ENCODE measurements around the gene C11orf68. TPM values are rescaled to one million over a fixed set of nuclear protein-coding genes. Genes with fewer than 3 reads are reported as not detected.

Gene C11orf68
- total and polyA plus RNA-seq, 2 donors (not counting 1 experiment from before 2014, with no cell fraction given): 34.9 to 50.6 TPM

DNA sequence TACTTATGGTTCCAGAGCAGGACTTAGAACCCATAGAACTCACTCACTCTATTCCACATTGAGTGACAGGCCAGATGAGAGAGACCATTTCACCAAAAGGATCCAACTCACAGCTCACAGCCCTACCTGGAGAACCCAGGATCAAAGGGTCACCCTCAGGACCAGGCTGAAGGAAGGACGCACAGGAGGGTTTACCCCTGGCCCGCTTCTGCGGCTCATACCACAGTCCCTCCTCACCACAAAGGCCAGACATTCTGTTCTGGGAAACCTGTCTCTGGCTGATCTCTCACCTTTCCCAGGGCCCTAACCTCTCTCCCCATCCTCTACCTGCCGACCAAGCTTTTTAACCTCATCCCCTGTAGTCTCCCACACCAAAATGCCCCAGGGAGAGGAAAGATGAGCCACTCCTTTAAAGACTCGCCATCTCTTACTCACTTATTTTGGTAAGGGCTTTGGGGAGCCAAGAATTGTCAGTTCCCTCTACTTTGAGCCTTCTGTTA lies 23.3 kb downstream of the C11orf68 start:
- intact Hi-C loops (cut with micrococcal nuclease): no loop called here
- Mint-ChIP-seq H3K9me3 (ENCODE audit: insufficient read depth) (no peaks in the 10 kb centered on the region), H3K4me1 (peaks cover 33% of the 10 kb centered on the region), H3K4me3 (peak overlapping the region; percentile 21), H3K27ac (peak overlapping the region; percentile 28), H3K27me3 (peaks cover 5% of the 10 kb centered on the region)
- no peak overlapping the region for H3K27ac ChIP-seq (ENCODE audit: low read length in 2 of 2)
- peaks cover 19% of the 10 kb centered on the region for H3K79me2 ChIP-seq (ENCODE audit: control insufficient read depth, insufficient read depth, low read length)
- H3K4me2 ChIP-seq (replicated peaks; ENCODE audit: low read depth, low read length, poor library complexity, severe bottlenecking): no peak overlapping the region
- POLR2A ChIA-PET: interaction anchor here (0.7 to 1.0 kb wide), 2 partner anchors 23 to 373 kb away, joined by 3 to 5 read pairs; no protein-coding TSS in a partner anchor
- TF ChIP-seq CTCF (IDR thresholded peaks at IDR 0.05) (no peak), EZH2 (IDR thresholded peaks at IDR 0.05; ENCODE audit: borderline replicate concordance, insufficient read depth, low read depth, low read length, poor library complexity, severe bottlenecking) (no peak)
- peaks cover 0 to 10% (median 0%) of the 10 kb centered on the region in 3 donors for H3K9me3 ChIP-seq (ENCODE audit: control extremely low read depth in 1 of 3, control insufficient read depth in 2 of 3, insufficient read depth in 1 of 3, low read length in 2 of 3)
- H3K9ac ChIP-seq (ENCODE audit: low read length): no peak overlapping the region
- H3K4me1 ChIP-seq (ENCODE audit: control insufficient read depth in 2 of 2, insufficient read depth in 2 of 2, low read length in 2 of 2): peaks cover 45 to 49% of the 10 kb centered on the region in 2 donors
- peaks cover 21% of the 10 kb centered on the region for H4K20me1 ChIP-seq (ENCODE audit: control insufficient read depth, insufficient read depth, low read length, poor library complexity, severe bottlenecking)
- peaks cover 0 to 16% (median 7%) of the 10 kb centered on the region in 4 experiments for H3K27me3 ChIP-seq (replicated peaks in 1 of 4; ENCODE audit: control extremely low read depth in 1 of 4, control insufficient read depth in 3 of 4, insufficient read depth in 4 of 4, low read length in 3 of 4)
- DNase-seq: no peak
- no peak for ATAC-seq (ENCODE audit: low read depth)
- CTCF ChIA-PET: interaction anchor here (1.6 to 15.5 kb wide), 3 partner anchors 11 to 112 kb away, joined by 3 to 244 read pairs (median 44); partner anchors contain the start of genes CFL1 and MUS81
- no peaks in the 10 kb centered on the region for H3K36me3 ChIP-seq (replicated peaks in 1 of 2; ENCODE audit: control extremely low read depth in 1 of 2, control insufficient read depth in 1 of 2, extremely low read depth in 1 of 2, insufficient read depth in 2 of 2, low read length in 1 of 2)
- WGBS (ENCODE audit: insufficient coverage): 100% methylated on average over 3 of the region's 5 CpGs
- no peak overlapping the region for H3K4me3 ChIP-seq (ENCODE audit: control extremely low read depth in 1 of 5, extremely low read depth in 1 of 5, insufficient read depth in 1 of 5, low read depth in 2 of 5, low read length in 4 of 5)
- H2AFZ ChIP-seq (ENCODE audit: insufficient read depth, low read depth, low read length, poor library complexity, severe bottlenecking): no peak overlapping the region

- Histone ChIP-seq H3K27ac (ENCODE audit: low read length in 2 of 2) (peak overlapping the region; percentile 69 to 70), H3K9ac (ENCODE audit: low read length) (peak overlapping the region; percentile 54), H3K4me1 (ENCODE audit: control insufficient read depth in 2 of 2, insufficient read depth in 2 of 2, low read length in 2 of 2) (peaks cover 47 to 51% of the 10 kb centered on the region in 2 donors), H3K9me3 (ENCODE audit: control extremely low read depth in 1 of 3, control insufficient read depth in 2 of 3, insufficient read depth in 1 of 3, low read length in 2 of 3) (peaks cover 0 to 3% (median 0%) of the 10 kb centered on the region in 3 donors), H3K27me3 (replicated peaks in 1 of 4; ENCODE audit: control extremely low read depth in 1 of 4, control insufficient read depth in 3 of 4, insufficient read depth in 4 of 4, low read length in 3 of 4) (peaks cover 0 to 7% (median 3%) of the 10 kb centered on the region in 4 experiments), H3K4me2 (replicated peaks; ENCODE audit: low read depth, low read length, poor library complexity, severe bottlenecking) (peak overlapping the region; percentile 99), H3K79me2 (ENCODE audit: control insufficient read depth, insufficient read depth, low read length) (peaks cover 19% of the 10 kb centered on the region), H2AFZ (ENCODE audit: insufficient read depth, low read depth, low read length, poor library complexity, severe bottlenecking) (peak overlapping the region; percentile 82), H4K20me1 (ENCODE audit: control insufficient read depth, insufficient read depth, low read length, poor library complexity, severe bottlenecking) (peaks cover 21% of the 10 kb centered on the region), H3K4me3 (ENCODE audit: control extremely low read depth in 1 of 5, extremely low read depth in 1 of 5, insufficient read depth in 1 of 5, low read depth in 2 of 5, low read length in 4 of 5) (peak overlapping the region in 4 of 5 experiments; percentile 33 to 49 (median 44)), H3K36me3 (replicated peaks in 1 of 2; ENCODE audit: control extremely low read depth in 1 of 2, control insufficient read depth in 1 of 2, extremely low read depth in 1 of 2, insufficient read depth in 2 of 2, low read length in 1 of 2) (no peaks in the 10 kb centered on the region)
- Mint-ChIP-seq H3K27me3 (peaks cover 4% of the 10 kb centered on the region), H3K4me3 (peak overlapping the region; percentile 98), H3K4me1 (peaks cover 43% of the 10 kb centered on the region), H3K9me3 (ENCODE audit: insufficient read depth) (no peaks in the 10 kb centered on the region), H3K27ac (peak overlapping the region; percentile 98)
- 2% methylated on average over 15 of the region's 16 CpGs for WGBS (ENCODE audit: insufficient coverage)
- CTCF ChIA-PET: interaction anchor here (0.7 to 15.5 kb wide), 5 partner anchors 10 to 374 kb away, joined by 3 to 244 read pairs (median 3); partner anchors contain the start of genes CFL1, MUS81 and RAB1B
- TF ChIP-seq CTCF (IDR thresholded peaks at IDR 0.05) (no peak), EZH2 (IDR thresholded peaks at IDR 0.05; ENCODE audit: borderline replicate concordance, insufficient read depth, low read depth, low read length, poor library complexity, severe bottlenecking) (no peak)
- ATAC-seq (ENCODE audit: low read depth) (no peak), DNase-seq (peak; percentile 63)
- POLR2A ChIA-PET: interaction anchor here (0.6 to 2.4 kb wide), 3 partner anchors 24 to 1648 kb away, joined by 3 to 10 read pairs (median 6); partner anchors contain the start of genes BANF1 and C11orf68
- intact Hi-C loops (cut with micrococcal nuclease): no loop called here
Measured at GRCh38 chr11:65894034-65894591, 24.7 kb downstream of the C11orf68 start.
